ENCODE measurements around the gene ARHGEF7.

- TF ChIP-seq CTCF (IDR thresholded peaks at IDR 0.05; ENCODE audit: insufficient read depth, low read length, poor library complexity, severe bottlenecking) (no peak), EZH2phosphoT487 (conservative IDR thresholded peaks at IDR 0.05; ENCODE audit: low read length) (no peak)
Measured at GRCh38 chr13:111117289-111117688, 2.2 kb downstream of the ARHGEF7 start.

All from SU-DHL-6 (cell line).